Measurements from ENCODE around the gene UBLCP1.
"Not testable (repeated sequence)": the region's sequence is repeated elsewhere in the genome, so short reads cannot be mapped to it uniquely, and the experiment has no call there.

Gene UBLCP1

DNA sequence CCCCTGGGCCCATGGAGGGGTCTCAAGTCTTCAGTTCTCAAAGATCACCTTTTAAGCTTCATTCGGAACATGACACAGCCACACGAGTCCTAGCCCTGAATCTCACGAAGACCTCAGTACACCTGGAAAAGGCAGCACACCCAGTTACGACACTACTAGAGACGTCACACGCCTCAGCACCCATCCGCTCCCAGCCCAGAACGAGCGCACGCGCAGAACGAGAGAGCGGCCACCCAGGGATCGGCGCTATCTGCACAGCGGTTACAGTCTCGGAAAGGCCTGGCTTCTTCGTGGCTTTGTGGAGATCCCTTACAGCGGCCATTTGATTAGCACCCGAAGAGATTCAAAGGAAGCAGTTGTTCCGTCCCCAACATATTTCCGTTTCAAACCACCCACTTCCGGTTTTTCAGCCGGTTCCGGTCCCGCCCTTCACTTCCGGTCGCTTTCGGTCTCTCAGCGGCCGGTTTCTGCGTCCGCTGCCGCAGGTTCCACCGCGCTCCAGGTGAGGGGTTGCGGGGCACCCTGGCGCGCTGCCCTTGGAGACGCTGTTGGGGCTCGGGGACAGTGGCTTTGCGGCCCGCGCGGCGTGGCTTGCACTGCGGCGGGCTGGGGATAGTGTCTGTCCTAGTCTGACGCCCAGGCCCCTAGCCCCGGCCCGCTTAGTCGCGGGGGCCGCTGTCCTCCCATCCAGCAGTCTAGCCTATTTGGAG is at the start of gene UBLCP1:
UBLCP1 (plus strand) TSS at position 432 of the 710 bp plus-strand sequence. CDS start 5,626 bp downstream, outside the sequence.
- peak; percentile 50 to 68 for DNase-seq

DNA sequence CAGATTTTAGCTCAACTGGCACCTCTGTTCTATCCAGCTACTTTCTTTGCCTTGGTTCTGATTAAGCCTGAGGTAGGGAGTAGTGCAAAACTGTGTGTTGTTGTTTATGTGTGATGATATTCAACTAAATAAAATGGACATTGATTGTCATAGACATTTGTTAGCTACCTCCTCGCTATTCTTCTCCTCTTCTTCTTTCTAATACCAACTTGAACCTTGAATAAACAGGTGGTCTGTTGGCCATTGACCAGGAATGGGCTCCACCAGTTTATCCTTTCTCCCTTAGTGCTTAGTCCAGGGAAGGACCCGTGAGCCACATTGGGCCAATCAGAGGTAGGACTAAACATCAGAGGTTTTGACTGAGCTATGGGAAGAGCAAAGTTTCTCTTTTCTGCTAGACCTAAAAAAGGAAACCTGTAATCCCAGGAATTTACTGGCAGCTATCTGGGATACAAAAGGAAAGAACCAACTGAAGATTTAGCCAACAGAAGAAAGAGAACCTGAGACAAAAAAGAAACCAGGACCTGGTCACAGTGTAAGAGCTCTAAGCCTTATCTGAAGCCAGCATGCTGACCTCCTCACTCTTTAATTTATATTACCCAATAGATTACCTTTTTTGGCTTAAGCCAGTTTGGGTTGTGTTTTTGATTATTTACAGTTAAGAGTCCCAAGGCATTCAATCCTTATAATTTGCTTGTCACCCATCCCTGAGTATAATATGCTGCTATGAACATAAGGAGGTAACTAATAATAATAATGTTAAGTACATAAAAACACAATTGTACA is 48.4 kb upstream of the UBLCP1 start:
- no peak for DNase-seq

DNA sequence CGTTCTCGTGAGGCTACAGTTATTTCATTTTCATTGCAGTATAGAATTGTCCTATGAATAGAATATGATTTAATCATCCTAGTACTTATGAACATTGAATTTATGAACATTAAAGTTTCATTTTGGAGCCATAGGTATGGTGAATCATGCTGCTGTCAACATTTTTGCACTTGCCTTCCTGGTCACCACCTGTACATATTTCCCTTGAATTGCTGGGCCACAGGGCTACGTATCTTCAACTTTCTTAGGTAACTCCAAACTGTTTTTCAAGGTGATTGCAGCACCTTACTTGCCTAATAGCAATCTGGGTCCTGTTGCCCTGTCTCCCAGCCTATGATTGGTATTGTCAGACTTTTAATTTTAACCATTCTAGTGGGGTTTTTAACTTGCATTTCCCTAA is 47.2 kb upstream of the UBLCP1 start:
- DNase-seq, result no peak

DNA sequence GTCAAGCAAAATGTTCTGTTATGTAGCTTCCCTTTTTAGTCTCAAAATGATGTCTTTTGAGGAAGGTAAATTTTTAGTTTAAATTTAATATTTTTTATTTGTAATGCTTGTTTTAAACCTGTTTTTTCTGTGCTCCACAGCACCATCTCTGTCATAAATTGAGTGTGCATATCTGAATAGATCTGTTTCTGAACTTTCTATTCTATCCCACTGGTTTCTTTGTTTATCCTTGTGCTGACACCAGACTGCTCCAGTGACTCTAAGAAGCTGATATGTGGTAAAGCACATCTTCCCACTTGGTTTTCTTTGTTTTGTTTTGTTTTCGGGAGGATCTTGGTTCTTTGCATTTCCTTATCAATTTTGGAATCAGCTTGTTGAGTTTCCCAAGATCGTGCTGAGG is 46.6 kb upstream of the UBLCP1 start:
- DNase-seq, result no peak

DNA sequence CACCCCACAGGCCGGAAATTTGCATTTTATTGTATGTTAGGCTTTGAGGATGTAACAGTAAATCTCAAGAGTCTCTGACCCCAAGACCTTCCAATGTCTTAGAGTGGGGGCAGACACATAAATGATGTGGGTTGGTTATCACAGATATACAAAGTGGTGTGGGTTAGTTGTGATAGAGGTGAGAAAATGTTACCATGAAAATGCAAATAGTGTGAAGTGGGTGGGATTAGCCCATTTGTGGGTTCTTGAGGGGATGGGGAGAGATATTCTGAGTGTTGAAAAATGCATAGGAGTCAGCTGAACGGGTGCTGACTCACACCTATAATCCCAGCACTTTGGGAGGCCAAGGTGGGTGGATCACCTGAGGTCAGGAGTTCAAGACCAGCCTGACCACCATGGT is 45.9 kb upstream of the UBLCP1 start:
- no peak for DNase-seq

GRCh38 chr5:159218595-159219023 is 44.5 kb upstream of the UBLCP1 start:
- DNase-seq, result no peak

- no peak for DNase-seq
Measured at GRCh38 chr5:159220206-159220605, 42.9 kb upstream of the UBLCP1 start.

DNA sequence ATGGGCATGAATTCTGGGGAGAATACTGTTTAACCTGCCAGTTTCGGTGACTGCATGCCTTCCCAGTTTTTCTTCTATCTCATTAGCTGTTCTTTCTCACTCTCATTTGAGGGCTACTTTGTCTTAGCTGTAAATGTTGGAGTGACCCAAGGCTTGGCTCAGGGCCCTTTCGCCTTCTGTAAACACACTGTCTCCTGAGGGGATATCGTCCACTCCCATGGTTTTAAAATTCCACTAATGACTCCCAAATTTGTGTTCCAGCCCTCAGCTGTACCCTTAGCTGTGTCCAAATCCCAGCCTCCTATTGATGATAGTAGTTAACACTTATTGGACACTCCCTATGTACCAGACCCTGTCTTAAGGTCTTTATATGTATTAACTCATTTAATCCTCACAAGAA is 39.6 kb upstream of the UBLCP1 start:
- DNase-seq, result no peak

- DNase-seq, result no peak
Measured at GRCh38 chr5:159224471-159224870, 38.6 kb upstream of the UBLCP1 start.

DNA sequence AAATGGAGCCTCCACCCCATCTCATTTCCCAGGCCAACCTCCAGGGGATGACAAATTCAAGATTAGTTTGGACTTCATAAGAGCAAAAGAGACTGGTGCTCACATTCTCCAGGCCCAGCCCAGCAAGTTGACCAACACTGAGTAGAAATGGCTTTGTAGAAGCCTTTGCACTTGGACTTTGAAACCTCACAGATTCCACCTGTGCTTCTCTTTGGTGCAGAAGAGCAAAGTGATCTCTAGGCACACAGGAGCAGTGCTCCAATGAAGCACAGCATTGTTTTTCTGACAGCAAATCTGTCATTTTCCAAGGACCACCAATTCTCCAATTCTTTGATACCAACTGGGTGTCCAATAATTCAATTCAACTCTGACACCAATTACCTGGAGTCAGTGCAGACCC is 36.6 kb upstream of the UBLCP1 start:
- DNase-seq, result no peak

- DNase-seq, result no peak
Measured at GRCh38 chr5:159227452-159227851, 35.6 kb upstream of the UBLCP1 start.

DNA sequence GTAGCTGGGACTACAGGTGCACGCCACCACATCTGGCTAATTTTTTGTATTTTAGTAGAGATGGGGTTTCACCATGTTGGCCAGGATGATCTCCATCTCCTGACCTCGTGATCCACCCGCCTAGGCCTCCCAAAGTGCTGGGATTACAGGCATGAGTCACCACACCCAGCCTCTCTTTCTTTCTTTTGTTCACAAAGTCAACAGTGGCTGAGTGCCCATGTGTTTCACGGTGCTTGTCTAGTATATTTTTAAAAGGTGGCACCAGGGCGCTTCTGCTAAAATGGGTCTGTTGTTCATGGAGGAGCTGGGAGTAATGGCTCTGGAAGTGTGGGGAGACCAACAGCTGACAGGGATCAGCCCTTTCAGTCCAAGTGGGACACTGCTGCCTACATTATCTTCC is 35.0 kb upstream of the UBLCP1 start:
- not testable (repeated sequence) for DNase-seq

GRCh38 chr5:159230657-159231056 is 32.4 kb upstream of the UBLCP1 start:
- DNase-seq, result no peak

DNA sequence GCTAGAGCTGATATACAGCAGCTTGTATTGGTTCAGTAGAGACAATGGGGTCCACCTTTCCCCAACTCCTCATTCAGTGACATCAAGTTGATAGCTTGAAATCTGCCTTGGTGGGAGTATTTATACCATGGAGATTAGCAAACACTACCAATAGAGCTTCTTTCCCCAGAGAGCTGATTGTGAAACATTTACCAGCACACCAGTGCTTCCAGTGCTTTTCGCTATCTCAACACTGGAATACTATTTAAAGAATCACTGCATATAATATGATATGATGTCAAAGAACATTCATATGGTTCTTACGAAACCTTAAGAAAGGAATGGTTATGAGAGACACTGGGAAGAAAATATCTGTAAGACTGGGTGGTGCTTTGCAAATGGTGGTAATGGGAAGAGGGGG is 31.9 kb upstream of the UBLCP1 start:
- DNase-seq, result no peak

GRCh38 chr5:159235871-159236520 is 27.1 kb upstream of the UBLCP1 start:
- not testable (repeated sequence) for DNase-seq

DNA sequence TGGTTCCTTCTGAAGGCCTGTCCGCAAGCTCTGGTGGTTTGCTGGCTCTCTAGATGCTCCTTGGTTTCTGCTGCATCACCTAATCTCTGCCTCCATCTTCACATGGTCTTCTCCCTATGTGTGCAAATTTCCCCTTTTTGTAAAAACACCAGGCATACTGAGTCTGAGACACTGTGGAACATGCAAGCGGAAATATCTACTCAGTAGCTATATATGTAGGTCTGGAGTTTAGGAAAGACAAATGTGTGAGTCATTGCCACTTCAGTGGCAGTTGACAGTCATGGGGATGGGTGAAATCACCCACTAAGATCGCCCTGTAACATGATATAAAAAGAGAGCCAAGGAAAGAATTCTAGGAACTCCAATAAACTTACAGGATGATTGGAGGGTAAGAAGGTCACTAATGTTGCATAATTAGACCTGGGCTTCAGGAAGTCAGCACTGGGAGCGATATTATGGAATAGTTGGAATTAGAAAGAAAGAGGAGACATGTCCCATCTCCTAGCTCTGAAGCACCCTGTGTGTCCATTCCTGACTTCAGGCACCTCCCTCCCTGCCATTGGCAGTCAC is 22.7 kb upstream of the UBLCP1 start:
- DNase-seq, result no peak

DNA sequence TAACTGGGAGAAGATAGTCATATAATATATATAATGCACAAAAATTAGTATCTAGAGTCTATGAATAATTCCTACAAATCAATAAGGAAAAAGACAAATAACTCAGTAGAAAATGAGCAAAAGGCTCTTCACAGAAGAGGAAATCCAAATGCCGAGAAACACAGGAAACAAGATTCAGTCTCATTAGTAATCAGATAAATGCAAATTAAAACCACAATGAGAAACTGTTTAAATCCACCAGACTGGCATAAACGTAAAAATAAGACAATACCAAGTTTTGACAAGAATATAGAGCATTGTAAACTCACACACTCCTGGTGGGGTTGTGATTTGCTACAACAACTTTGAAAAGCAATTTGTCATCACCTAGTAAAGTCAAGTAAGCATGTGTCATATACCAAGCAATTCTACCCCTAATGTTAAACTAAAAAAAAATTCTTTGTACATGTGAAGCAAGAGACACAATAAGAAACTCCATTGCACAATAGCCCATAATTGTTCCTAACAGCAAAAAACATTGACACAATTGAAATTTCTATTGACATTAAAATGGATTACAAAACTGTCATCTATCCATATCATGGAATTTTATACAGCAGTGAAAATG is 21.0 kb upstream of the UBLCP1 start:
- DNase-seq, result no peak

DNA sequence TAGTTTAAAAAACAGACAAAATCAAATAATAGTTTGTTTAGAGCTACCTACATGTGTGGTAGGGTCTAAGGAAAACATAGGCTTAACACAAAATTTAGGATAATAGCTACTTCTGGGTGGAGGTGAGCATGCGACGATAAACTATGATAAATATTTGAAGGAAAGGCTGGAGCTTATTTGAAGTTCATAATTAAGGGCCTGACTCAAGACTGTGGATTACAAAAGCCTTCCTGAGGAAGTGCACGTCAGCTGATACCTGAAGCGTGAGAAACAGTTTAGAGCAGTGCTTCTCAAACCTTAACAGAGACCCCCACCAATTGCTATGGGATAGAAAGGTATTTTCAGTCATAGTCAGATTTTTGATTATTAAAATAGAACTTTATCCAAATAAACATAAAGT is 20.4 kb upstream of the UBLCP1 start:
- no peak for DNase-seq

DNA sequence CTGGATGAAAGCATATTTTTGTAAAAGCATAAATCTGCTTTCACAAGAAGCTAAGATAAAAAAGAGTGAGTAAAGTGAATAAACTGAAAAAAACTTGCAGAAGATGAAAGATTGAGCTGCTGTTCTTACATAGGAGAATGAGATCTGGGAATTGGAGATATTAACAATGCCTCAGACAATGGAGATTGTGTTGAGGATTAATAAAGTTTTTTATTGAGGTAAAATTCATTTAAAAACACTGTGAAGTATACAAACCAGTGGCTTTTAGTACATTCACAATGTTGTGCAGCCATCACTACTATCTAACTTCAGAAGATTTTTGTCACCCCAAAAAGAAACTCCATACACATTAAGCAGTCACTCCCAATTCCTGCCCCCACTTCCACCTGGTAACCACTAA is 19.7 kb upstream of the UBLCP1 start:
- DNase-seq, result no peak

- DNase-seq, result no peak
Measured at GRCh38 chr5:159244163-159244562, 18.9 kb upstream of the UBLCP1 start.

GRCh38 chr5:159244890-159245289 is 18.2 kb upstream of the UBLCP1 start:
- DNase-seq, result no peak

- DNase-seq, result no peak
Measured at GRCh38 chr5:159249158-159249557, 13.9 kb upstream of the UBLCP1 start.

GRCh38 chr5:159252195-159252594 is 10.9 kb upstream of the UBLCP1 start:
- no peak for DNase-seq
